Glomerular endothelial cell (primary cell): ENCODE measurements around the gene UCK2. TPM values are rescaled to one million over a fixed set of nuclear protein-coding genes. Genes with fewer than 3 reads are reported as not detected.

Experiments used
- DNase-seq: peaks from one replicate; pipeline ENCODE4 v3.0.0-alpha.2; 2011; ENCODE audit warnings: low read depth, low spot score; ENCODE audit errors: extremely low read depth
- total RNA-seq: library from RNA; depleted of rRNA; stranded (reverse); fragments of >200 nt; gene quantifications from 2 replicates; pipeline ENCODE4 v1.2.3, GENCODE V29; 2015

Gene UCK2
- total RNA-seq, 1 donor from 2014 or later: 78.3 TPM

GRCh38 chr1:165854101-165854845 lies 26.9 kb downstream of the UCK2 start:
- no peak for DNase-seq

GRCh38 chr1:165855010-165855838 lies 27.8 kb downstream of the UCK2 start:
- DNase-seq: no peak

- DNase-seq: no peak
Observed at GRCh38 chr1:165856021-165856420, 28.6 kb downstream of the UCK2 start.

- no peak for DNase-seq
Observed at GRCh38 chr1:165856606-165857005, 29.2 kb downstream of the UCK2 start.

GRCh38 chr1:165857046-165857801 lies 29.8 kb downstream of the UCK2 start:
- no peak for DNase-seq

- no peak for DNase-seq
Observed at GRCh38 chr1:165858364-165858823, 31.0 kb downstream of the UCK2 start.

GRCh38 chr1:165858967-165859845 lies 31.8 kb downstream of the UCK2 start:
- DNase-seq: no peak

GRCh38 chr1:165860065-165860464 lies 32.7 kb downstream of the UCK2 start:
- no peak for DNase-seq

- no peak for DNase-seq
Observed at GRCh38 chr1:165861911-165862310, 34.5 kb downstream of the UCK2 start.

- DNase-seq: no peak
Observed at GRCh38 chr1:165862448-165862847, 35.0 kb downstream of the UCK2 start.

- DNase-seq: no peak
Observed at GRCh38 chr1:165863346-165863745, 35.9 kb downstream of the UCK2 start.

- no peak for DNase-seq
Observed at GRCh38 chr1:165865633-165866340, 38.4 kb downstream of the UCK2 start.

- no peak for DNase-seq
Observed at GRCh38 chr1:165869343-165869742, 41.9 kb downstream of the UCK2 start.

- DNase-seq: peak; percentile 37
Observed at GRCh38 chr1:165871311-165872067, 44.1 kb downstream of the UCK2 start.

- DNase-seq: no peak
Observed at GRCh38 chr1:165873481-165873880, 46.1 kb downstream of the UCK2 start.

- no peak for DNase-seq
Observed at GRCh38 chr1:165874643-165875042, 47.2 kb downstream of the UCK2 start.

GRCh38 chr1:165875171-165875570 lies 47.8 kb downstream of the UCK2 start:
- no peak for DNase-seq

GRCh38 chr1:165875604-165876003 lies 48.2 kb downstream of the UCK2 start:
- no peak for DNase-seq

- no peak for DNase-seq
Observed at GRCh38 chr1:165876121-165876520, 48.7 kb downstream of the UCK2 start.
